HepG2 (cell line): ENCODE results near the gene EFHC2. TPM values are rescaled to one million over a fixed set of nuclear protein-coding genes. Genes with fewer than 3 reads are reported as not detected.

Experiments used
- ATAC-seq: fragments of 200-7000 bp; cut with Tn5 transposase; 3 replicates; pipeline ENCODE4 v1.9.1; 2020; ENCODE audit warnings: mild to moderate bottlenecking, moderate library complexity
- BruUV-seq: library from RNA; stranded (reverse); fragments of 400-500 nt; replicated peaks from 2 replicates; lab custom pipeline; 2021; lab: Mats Ljungman, UMichigan
- CTCF ChIA-PET: fragments of 300-600 bp; formaldehyde crosslinking; extraction: SDS; loops from one replicate; lab custom pipeline; 2021; ENCODE audit warnings: low total read pairs, inconsistent platforms, low intra/inter-chr PET ratio; lab: Yijun Ruan, JAX
- POLR2A ChIA-PET: fragments of 350-600 bp; sonication (Branson Sonifier 250); formaldehyde crosslinking; loops from one replicate; lab custom pipeline; 2020; ENCODE audit warnings: antibody characterized with exemption, inconsistent platforms; lab: Yijun Ruan, JAX
- DNase-seq: peaks from one replicate; pipeline ENCODE4 v3.0.0-alpha.2; 2015; ENCODE audit warnings: low spot score
- FAIRE-seq: peaks from 3 replicates; lab custom pipeline; 2011; peaks lifted over from hg19 to GRCh38; lab: Jason Lieb, UNC
- H2AFZ ChIP-seq: one replicate; pipeline ENCODE4 v1.6.1; 2011; ENCODE audit warnings: low read length, inconsistent platforms
- H3K27ac ChIP-seq: fragments of 300-600 bp; 3 replicates; pipeline ENCODE4 v1.8.0; 2011; ENCODE audit warnings: mixed run types, mild to moderate bottlenecking, mixed read lengths, low read length, inconsistent platforms; ENCODE audit not compliant: insufficient read depth; ENCODE audit errors: extremely low read length
- H3K27me3 ChIP-seq, 2 experiments: fragments of 200-600 bp in 1 of 2; 2 replicates in 1 of 2; 3 replicates in 1 of 2; pipeline versions ENCODE4 v1.6.0 to v1.8.0; 2011; ENCODE audit warnings: low read length in 2 of 2, mild to moderate bottlenecking in 2 of 2, moderate library complexity in 2 of 2, inconsistent platforms in 1 of 2; ENCODE audit not compliant: insufficient read depth in 2 of 2, control insufficient read depth in 1 of 2
- H3K36me3 ChIP-seq, 2 experiments: fragments of 200-600 bp in 1 of 2; replicated peaks in 1 of 2; 2 replicates in 1 of 2; 3 replicates in 1 of 2; pipeline versions ENCODE4 v1.5.1 to v1.8.0; 2011; ENCODE audit warnings: low read length in 2 of 2, inconsistent platforms in 1 of 2; ENCODE audit not compliant: insufficient read depth in 2 of 2, control insufficient read depth in 1 of 2
- H3K4me1 ChIP-seq: 2 replicates; pipeline ENCODE4 v1.5.1; 2012; ENCODE audit warnings: low read length, inconsistent platforms; ENCODE audit not compliant: insufficient read depth
- H3K4me2 ChIP-seq: 2 replicates; pipeline ENCODE4 v1.6.0; 2011; ENCODE audit warnings: low read depth, low read length, inconsistent platforms
- H3K4me3 ChIP-seq, 3 experiments: fragments of 200-600 bp in 1 of 3; sonication (generic), shearing (Covaris generic) in 1 of 3; replicated peaks in 1 of 3; 2 replicates each; pipeline ENCODE4 v1.5.1; 2011 to 2016; ENCODE audit warnings: low read length in 3 of 3, inconsistent platforms in 2 of 3, low read depth in 2 of 3, mild to moderate bottlenecking in 2 of 3, control low read depth in 1 of 3, mixed read lengths in 1 of 3; ENCODE audit not compliant: insufficient read depth in 1 of 3
- H3K79me2 ChIP-seq: one replicate; pipeline ENCODE4 v1.6.1; 2011; ENCODE audit warnings: low read length, inconsistent platforms; ENCODE audit not compliant: insufficient read depth
- H3K9ac ChIP-seq: 2 replicates; pipeline ENCODE4 v1.6.0; 2011; ENCODE audit warnings: mild to moderate bottlenecking, low read depth, low read length, inconsistent platforms; ENCODE audit not compliant: insufficient read depth
- H3K9me3 ChIP-seq: 2 replicates; pipeline ENCODE4 v1.5.1; 2012; ENCODE audit warnings: mild to moderate bottlenecking, low read length
- H4K20me1 ChIP-seq: 2 replicates; pipeline ENCODE4 v1.6.0; 2011; ENCODE audit warnings: inconsistent platforms, mild to moderate bottlenecking, low read length, moderate library complexity; ENCODE audit not compliant: insufficient read depth
- HNF4G ChIP-seq, 2 experiments: sonication (generic) in 1 of 2; formaldehyde crosslinking in 1 of 2; IDR thresholded peaks; 2 replicates each; pipeline versions ENCODE4 v1.4.0 to v1.6.1; 2011 to 2020; ENCODE audit warnings: borderline replicate concordance in 2 of 2, low read depth in 2 of 2, mild to moderate bottlenecking in 2 of 2, low read length in 1 of 2, missing genetic modification reagents in 1 of 2, moderate library complexity in 1 of 2
- KLF6 ChIP-seq: IDR thresholded peaks from 2 replicates; pipeline ENCODE4 v1.8.0; 2016; ENCODE audit warnings: missing biosample characterization, missing genetic modification reagents
- MAFK ChIP-seq, 2 experiments: IDR thresholded peaks in 1 of 2; conservative IDR thresholded peaks in 1 of 2; 2 replicates each; pipeline ENCODE4 v1.6.1; 2011; ENCODE audit warnings: improper control_type of control experiment in 2 of 2, low read length in 2 of 2
- MBNL3 ChIP-seq: fragments of 250-450 bp; sonication (Bioruptor Pico); conservative IDR thresholded peaks from 2 replicates; pipeline ENCODE4 v1.8.0; 2022; ENCODE audit warnings: mild to moderate bottlenecking, inconsistent platforms
- NFATC3 ChIP-seq: sonication (generic); formaldehyde crosslinking; IDR thresholded peaks from 2 replicates; pipeline ENCODE4 v1.5.1; 2020; ENCODE audit warnings: mild to moderate bottlenecking, missing genetic modification reagents
- POLR2AphosphoS2 ChIP-seq: IDR thresholded peaks from 2 replicates; pipeline ENCODE4 v1.6.1; 2011; ENCODE audit warnings: low read depth, low read length, improper control_type of control experiment
- PPARG ChIP-seq: conservative IDR thresholded peaks from 2 replicates; pipeline ENCODE4 v1.6.1; 2016; ENCODE audit warnings: missing biosample characterization, missing genetic modification reagents
- REXO4 ChIP-seq: sonication (generic); formaldehyde crosslinking; IDR thresholded peaks from 2 replicates; pipeline ENCODE4 v1.8.0; 2022; ENCODE audit warnings: missing genetic modification reagents, mild to moderate bottlenecking, borderline replicate concordance
- ZNF17 ChIP-seq: sonication (generic); formaldehyde crosslinking; IDR thresholded peaks from 2 replicates; pipeline ENCODE4 v1.5.0; 2020; ENCODE audit warnings: mild to moderate bottlenecking, missing genetic modification reagents
- ZNF543 ChIP-seq: sonication (generic); formaldehyde crosslinking; IDR thresholded peaks from 2 replicates; pipeline ENCODE4 v1.4.0; 2020; ENCODE audit warnings: mild to moderate bottlenecking, missing genetic modification reagents
- ZNF546 ChIP-seq: sonication (generic); formaldehyde crosslinking; conservative IDR thresholded peaks from 2 replicates; pipeline ENCODE4 v1.8.1; 2023; ENCODE audit warnings: mild to moderate bottlenecking, missing genetic modification reagents
- ZNF557 ChIP-seq: sonication (generic); formaldehyde crosslinking; IDR thresholded peaks from 2 replicates; pipeline ENCODE4 v1.4.0; 2020; ENCODE audit warnings: missing genetic modification reagents
- ZNF598 ChIP-seq: sonication (generic); formaldehyde crosslinking; IDR thresholded peaks from 2 replicates; pipeline ENCODE4 v1.5.1; 2020; ENCODE audit warnings: mild to moderate bottlenecking, missing genetic modification reagents, borderline replicate concordance
- ZNF616 ChIP-seq: sonication (generic); formaldehyde crosslinking; IDR thresholded peaks from 2 replicates; pipeline ENCODE4 v1.5.0; 2020; ENCODE audit warnings: low read depth, mild to moderate bottlenecking, missing genetic modification reagents
- ZNF619 ChIP-seq: sonication (generic); formaldehyde crosslinking; IDR thresholded peaks from 2 replicates; pipeline ENCODE4 v1.4.0; 2020; ENCODE audit warnings: mild to moderate bottlenecking, missing genetic modification reagents
- ZNF773 ChIP-seq: sonication (generic); formaldehyde crosslinking; IDR thresholded peaks from 2 replicates; pipeline ENCODE4 v1.4.0; 2020; ENCODE audit warnings: missing genetic modification reagents, borderline replicate concordance
- WGBS: methylation state at CpG from one replicate; pipeline ENCODE4 v1.1.6; 2017; ENCODE audit warnings: low lambda C conversion rate; 5-methylcytosine and 5-hydroxymethylcytosine counted together
- in situ Hi-C: cut with HindIII; loops from 2 replicates; pipeline ENCODE4 v1.10.0; 2017; ENCODE audit warnings: low pct_unique_long_range_greater_than_20kb; ENCODE audit not compliant: extremely low pct_ligation_motif_present
- intact Hi-C: fragments of 100-400 bp; cut with micrococcal nuclease; formaldehyde crosslinking; loops from one replicate; pipeline ENCODE4 v1.10.0; 2022; ENCODE audit not compliant: unreplicated experiment
- polyA plus RNA-seq, 8 experiments: library from polyadenylated mRNA; depleted of rRNA in 3 of 8; stranded (reverse) in 7 of 8; unstranded in 1 of 8; fragments of >200 nt; fragmentation: Illumina TruSeq in 4 of 8; extraction: Trizol in 4 of 8; gene quantifications; 2 replicates each; pipeline versions ENCODE4 v1.2.1 to v1.2.3, GENCODE V29; 2011 to 2016; ENCODE audit warnings: low read depth in 4 of 8, missing spikeins in 1 of 8, mixed read lengths in 1 of 8; ENCODE audit not compliant: insufficient read depth in 1 of 8
- total RNA-seq, 5 experiments: library from RNA; depleted of rRNA; stranded (reverse); fragments of >200 nt; fragmentation: Illumina TruSeq; extraction: Trizol; gene quantifications; 2 replicates each; pipeline ENCODE4 v1.2.3, GENCODE V29; 2016; ENCODE audit warnings: low read depth in 1 of 5
- TF ChIP-seq, protein P1 (sequence below): sonication (generic); formaldehyde crosslinking; IDR thresholded peaks from 2 replicates; pipeline ENCODE4 v1.5.1; 2020; ENCODE audit warnings: missing genetic modification reagents, mild to moderate bottlenecking, borderline replicate concordance
- TF ChIP-seq, protein P2 (sequence below): sonication (generic); formaldehyde crosslinking; IDR thresholded peaks from 2 replicates; pipeline ENCODE4 v1.4.0; 2020; ENCODE audit warnings: missing genetic modification reagents
- TF ChIP-seq, protein P3 (sequence below): sonication (generic); formaldehyde crosslinking; IDR thresholded peaks from 2 replicates; pipeline ENCODE4 v1.5.0; 2020; ENCODE audit warnings: mild to moderate bottlenecking, missing genetic modification reagents

The EFHC2 gene
- total and polyA plus RNA-seq, 2 of the 13 experiments (the other 11 are each of a cell fraction or from before 2014, with no cell fraction given) = not detected

DNA sequence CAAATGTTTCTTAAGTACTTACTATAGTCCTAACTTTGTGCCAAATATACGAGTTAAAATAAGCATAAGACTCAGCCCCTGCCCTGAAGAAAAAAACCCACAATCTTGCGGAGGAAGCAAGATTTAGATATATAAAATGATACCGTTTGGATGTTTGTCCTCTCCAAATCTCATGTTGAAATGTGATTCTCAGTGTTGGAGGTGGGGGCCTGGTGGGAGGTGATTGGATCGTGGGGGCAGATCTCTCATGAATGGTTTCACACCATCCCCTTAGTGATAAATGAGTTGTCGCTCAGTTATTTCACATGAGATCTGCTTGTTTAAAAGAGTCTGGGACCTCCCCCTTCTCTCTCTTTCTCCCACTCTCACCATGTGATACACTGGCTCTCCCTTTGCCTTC is 28.7 kb downstream of the EFHC2 start (continued):
- TF ChIP-seq HNF4G (IDR thresholded peaks at IDR 0.05; ENCODE audit: borderline replicate concordance, low read depth, low read length) (no peak), HNF4G (CRISPR knock-in tag; IDR thresholded peaks at IDR 0.05; ENCODE audit: borderline replicate concordance, low read depth) (no peak), MBNL3 (CRISPR knock-in tag) (no peak)

DNA sequence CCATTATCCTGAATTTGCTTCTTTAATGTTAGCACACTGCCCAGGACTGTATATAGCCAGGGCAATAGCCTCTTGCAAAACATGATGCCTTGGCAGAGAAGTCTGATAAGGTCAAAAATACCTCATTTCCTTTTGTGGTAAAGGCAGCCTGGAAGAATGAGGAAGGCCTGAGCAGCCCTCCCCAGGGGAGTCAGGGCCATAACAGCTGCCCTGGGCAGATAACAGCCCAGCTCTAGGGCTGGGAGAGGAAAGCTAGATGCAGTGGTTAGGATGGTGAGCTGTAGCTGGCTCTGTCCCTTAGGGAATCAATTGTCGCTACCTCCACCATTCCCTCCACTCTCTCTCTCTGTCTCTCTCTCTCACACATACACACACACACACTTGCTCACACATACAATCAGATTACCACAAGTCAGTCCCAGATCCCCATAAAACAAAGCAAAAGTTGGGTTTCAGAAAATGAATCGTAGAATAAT is 29.2 kb downstream of the EFHC2 start:
- intact Hi-C loops (no loop called here), in situ Hi-C loops (no loop called here)
- BruUV-seq = no TSS peak
- no peak overlapping the region for H3K9ac ChIP-seq
- no peak overlapping the region for H3K4me3 ChIP-seq
- no peaks in the 10 kb centered on the region for H3K36me3 ChIP-seq
- no peaks in the 10 kb centered on the region for H3K4me1 ChIP-seq
- ChIA-PET CTCF (no interaction called here), POLR2A (no interaction called here)
- no peak overlapping the region for H2AFZ ChIP-seq
- no peak overlapping the region for H3K4me2 ChIP-seq
- H3K27ac ChIP-seq = no peak overlapping the region
- no peak for ATAC-seq
- DNase-seq = no peak
- H3K9me3 ChIP-seq = no peaks in the 10 kb centered on the region
- no peaks in the 10 kb centered on the region for H3K27me3 ChIP-seq
- no peaks in the 10 kb centered on the region for H3K79me2 ChIP-seq
- FAIRE-seq = no peak
- 0% methylated on average over 2 of the region's 2 CpGs for WGBS
- H4K20me1 ChIP-seq = no peaks in the 10 kb centered on the region
- no peak for TF ChIP-seq ZNF546
- no peak for TF ChIP-seq ZNF543 (CRISPR knock-in tag)
- no peak for TF ChIP-seq REXO4 (CRISPR knock-in tag)
- no peak for TF ChIP-seq ZNF598 (CRISPR knock-in tag)
- no peak for TF ChIP-seq KLF6
- no peak for TF ChIP-seq ZNF17
- TF ChIP-seq, protein P1, sequence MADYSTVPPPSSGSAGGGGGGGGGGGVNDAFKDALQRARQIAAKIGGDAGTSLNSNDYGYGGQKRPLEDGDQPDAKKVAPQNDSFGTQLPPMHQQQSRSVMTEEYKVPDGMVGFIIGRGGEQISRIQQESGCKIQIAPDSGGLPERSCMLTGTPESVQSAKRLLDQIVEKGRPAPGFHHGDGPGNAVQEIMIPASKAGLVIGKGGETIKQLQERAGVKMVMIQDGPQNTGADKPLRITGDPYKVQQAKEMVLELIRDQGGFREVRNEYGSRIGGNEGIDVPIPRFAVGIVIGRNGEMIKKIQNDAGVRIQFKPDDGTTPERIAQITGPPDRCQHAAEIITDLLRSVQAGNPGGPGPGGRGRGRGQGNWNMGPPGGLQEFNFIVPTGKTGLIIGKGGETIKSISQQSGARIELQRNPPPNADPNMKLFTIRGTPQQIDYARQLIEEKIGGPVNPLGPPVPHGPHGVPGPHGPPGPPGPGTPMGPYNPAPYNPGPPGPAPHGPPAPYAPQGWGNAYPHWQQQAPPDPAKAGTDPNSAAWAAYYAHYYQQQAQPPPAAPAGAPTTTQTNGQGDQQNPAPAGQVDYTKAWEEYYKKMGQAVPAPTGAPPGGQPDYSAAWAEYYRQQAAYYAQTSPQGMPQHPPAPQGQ (CRISPR knock-in tag) = no peak
- no peak for TF ChIP-seq ZNF616 (CRISPR knock-in tag)
- TF ChIP-seq MAFK (conservative IDR thresholded peaks at IDR 0.05 in 1 of 2, IDR thresholded peaks at IDR 0.05 in 1 of 2; ENCODE audit: low read length in 2 of 2) = no peak
- no peak for TF ChIP-seq PPARG (CRISPR knock-in tag)
- no peak for TF ChIP-seq POLR2AphosphoS2
- TF ChIP-seq, protein P2, sequence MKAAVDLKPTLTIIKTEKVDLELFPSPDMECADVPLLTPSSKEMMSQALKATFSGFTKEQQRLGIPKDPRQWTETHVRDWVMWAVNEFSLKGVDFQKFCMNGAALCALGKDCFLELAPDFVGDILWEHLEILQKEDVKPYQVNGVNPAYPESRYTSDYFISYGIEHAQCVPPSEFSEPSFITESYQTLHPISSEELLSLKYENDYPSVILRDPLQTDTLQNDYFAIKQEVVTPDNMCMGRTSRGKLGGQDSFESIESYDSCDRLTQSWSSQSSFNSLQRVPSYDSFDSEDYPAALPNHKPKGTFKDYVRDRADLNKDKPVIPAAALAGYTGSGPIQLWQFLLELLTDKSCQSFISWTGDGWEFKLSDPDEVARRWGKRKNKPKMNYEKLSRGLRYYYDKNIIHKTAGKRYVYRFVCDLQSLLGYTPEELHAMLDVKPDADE (CRISPR knock-in tag) = no peak
- TF ChIP-seq ZNF619 (CRISPR knock-in tag) = no peak
- TF ChIP-seq ZNF773 (CRISPR knock-in tag) = no peak
- TF ChIP-seq, protein P3, sequence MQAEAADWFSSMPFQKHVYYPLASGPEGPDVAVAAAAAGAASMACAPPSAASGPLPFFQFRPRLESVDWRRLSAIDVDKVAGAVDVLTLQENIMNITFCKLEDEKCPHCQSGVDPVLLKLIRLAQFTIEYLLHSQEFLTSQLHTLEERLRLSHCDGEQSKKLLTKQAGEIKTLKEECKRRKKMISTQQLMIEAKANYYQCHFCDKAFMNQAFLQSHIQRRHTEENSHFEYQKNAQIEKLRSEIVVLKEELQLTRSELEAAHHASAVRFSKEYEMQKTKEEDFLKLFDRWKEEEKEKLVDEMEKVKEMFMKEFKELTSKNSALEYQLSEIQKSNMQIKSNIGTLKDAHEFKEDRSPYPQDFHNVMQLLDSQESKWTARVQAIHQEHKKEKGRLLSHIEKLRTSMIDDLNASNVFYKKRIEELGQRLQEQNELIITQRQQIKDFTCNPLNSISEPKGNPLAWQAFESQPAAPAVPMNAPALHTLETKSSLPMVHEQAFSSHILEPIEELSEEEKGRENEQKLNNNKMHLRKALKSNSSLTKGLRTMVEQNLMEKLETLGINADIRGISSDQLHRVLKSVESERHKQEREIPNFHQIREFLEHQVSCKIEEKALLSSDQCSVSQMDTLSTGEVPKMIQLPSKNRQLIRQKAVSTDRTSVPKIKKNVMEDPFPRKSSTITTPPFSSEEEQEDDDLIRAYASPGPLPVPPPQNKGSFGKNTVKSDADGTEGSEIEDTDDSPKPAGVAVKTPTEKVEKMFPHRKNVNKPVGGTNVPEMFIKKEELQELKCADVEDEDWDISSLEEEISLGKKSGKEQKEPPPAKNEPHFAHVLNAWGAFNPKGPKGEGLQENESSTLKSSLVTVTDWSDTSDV (CRISPR knock-in tag) = no peak
- TF ChIP-seq ZNF557 (CRISPR knock-in tag) = no peak
- no peak for TF ChIP-seq NFATC3 (CRISPR knock-in tag)
